GM19328 (cell line): ENCODE results near the gene STMND1.

Experiments used
- ATAC-seq: cut with Tn5 transposase; IDR thresholded peaks from one replicate; pipeline ENCODE4 v1.9.1; 2021; ENCODE audit warnings: mild to moderate bottlenecking, moderate library complexity; ENCODE audit not compliant: unreplicated experiment

Gene STMND1

GRCh38 chr6:17097982-17098381 is 3.9 kb upstream of the STMND1 start:
- ATAC-seq = no peak

DNA sequence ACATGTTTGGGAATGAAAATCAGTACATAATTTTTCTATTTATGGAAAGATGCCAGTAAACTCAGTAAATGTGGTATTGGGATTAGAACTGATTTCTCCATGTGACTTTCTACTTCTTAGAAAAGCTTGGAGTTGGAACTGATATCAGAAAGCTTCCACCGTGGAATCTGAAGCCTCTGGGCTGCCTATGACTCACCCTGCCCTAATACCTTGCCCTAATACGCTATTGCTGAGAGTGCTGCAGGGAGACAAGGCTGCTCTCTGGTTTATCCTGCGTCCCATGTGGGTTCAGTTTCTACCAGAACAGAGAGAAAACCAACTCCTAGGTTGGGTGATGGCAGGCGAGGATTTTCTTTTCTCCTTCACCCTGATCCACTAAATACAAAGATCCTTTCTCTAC is 3.3 kb upstream of the STMND1 start:
- ATAC-seq = no peak

- ATAC-seq = no peak
These were observed 2.3 kb upstream of the STMND1 start for GRCh38 chr6:17099401-17100059.

GRCh38 chr6:17100806-17101205 is 1.0 kb upstream of the STMND1 start:
- ATAC-seq = no peak

GRCh38 chr6:17102258-17102870 is 514 bp downstream of the STMND1 start:
- ATAC-seq = no peak

DNA sequence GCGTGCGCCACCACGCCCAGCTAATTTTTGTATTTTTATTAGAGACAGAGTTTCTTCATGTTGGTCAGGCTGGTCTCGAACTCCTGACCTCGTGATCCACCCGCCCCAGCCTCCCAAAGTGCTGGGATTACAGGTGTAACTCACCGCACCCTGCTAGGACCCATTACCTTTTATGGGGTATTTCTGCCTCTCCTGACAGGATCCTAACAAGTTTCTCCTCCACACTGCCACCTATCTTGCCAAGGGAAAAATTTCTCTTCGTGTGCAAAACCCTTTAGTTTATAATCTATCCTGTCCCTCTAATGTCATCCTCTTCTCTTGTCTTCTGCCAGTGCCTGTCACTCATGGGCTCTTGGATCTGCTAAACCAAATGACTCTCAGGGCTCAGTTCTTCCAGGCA is 1.9 kb downstream of the STMND1 start:
- no peak for ATAC-seq

DNA sequence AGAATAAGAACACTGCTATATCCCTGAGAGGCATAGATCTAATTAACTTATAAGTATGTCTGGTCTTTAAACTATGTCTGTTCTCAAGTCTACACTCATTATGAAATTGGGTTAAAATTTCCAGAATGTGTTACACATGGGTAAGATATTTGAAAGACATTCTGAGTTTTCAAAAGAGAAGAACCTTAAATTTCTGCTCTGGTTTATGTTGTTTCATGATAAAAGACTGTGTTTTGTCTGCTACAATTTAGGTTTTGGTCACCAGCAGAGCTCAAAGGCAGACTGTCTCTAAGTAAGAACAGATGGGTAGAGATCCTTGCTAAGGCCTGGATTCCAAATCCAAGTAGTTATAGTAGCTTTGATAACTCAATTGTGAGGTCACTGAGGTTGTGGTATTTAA is 6.0 kb downstream of the STMND1 start:
- no peak for ATAC-seq

GRCh38 chr6:17115251-17116116 is 13.6 kb downstream of the STMND1 start:
- ATAC-seq = no peak

- no peak for ATAC-seq
These were observed 14.2 kb downstream of the STMND1 start for GRCh38 chr6:17116117-17116440.

GRCh38 chr6:17120019-17120418 is 18.2 kb downstream of the STMND1 start:
- ATAC-seq = no peak

- no peak for ATAC-seq
These were observed 23.6 kb downstream of the STMND1 start for GRCh38 chr6:17125407-17125806.

GRCh38 chr6:17130786-17131185 is 28.9 kb downstream of the STMND1 start:
- no peak for ATAC-seq

- no peak for ATAC-seq
These were observed 31.1 kb downstream of the STMND1 start for GRCh38 chr6:17132967-17133366.

- no peak for ATAC-seq
These were observed 36.2 kb downstream of the STMND1 start for GRCh38 chr6:17138033-17138432.

- ATAC-seq = no peak
These were observed 42.2 kb downstream of the STMND1 start for GRCh38 chr6:17144016-17144415.

DNA sequence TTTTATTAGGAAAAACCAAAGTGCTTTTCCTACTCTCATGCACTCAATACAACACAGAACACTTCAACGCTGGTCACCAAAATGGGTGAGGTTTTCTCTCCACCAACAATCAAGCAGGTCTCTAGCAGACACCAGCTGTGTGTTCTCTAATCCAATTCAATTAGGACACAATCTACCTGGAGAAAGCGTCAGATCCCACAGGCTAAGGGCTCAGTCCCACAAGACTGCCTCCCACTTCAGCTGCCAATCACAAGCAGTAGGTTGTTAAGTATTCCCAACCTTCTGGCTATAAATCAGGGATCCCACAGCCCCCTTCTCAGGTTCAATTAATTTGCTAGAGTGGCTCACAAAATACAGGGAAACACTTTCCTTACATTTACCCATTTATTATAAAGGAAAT is 47.7 kb downstream of the STMND1 start:
- ATAC-seq = no peak

DNA sequence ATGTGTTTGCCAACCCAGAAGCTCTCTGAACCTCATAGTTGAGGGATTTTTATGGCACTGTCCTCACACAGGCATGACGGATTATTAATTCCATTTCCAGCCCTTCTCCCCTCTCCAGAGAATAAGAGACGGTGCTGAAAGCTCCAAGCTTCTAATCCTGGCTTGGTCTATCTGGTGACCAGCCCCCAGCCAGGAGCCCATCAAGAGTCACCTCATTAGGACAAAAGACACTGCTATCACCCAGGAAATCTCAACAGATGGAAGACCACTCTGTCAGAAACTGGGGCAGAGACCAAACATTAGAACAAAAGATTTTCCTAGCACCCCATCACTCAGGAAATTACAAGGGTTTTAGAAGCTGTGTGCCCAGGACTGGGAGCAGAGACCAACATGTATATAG is 48.2 kb downstream of the STMND1 start:
- no peak for ATAC-seq

- no peak for ATAC-seq
These were observed 50.0 kb downstream of the STMND1 start for GRCh38 chr6:17151888-17152287.

GRCh38 chr6:17152703-17153102 is 50.9 kb downstream of the STMND1 start:
- no peak for ATAC-seq

DNA sequence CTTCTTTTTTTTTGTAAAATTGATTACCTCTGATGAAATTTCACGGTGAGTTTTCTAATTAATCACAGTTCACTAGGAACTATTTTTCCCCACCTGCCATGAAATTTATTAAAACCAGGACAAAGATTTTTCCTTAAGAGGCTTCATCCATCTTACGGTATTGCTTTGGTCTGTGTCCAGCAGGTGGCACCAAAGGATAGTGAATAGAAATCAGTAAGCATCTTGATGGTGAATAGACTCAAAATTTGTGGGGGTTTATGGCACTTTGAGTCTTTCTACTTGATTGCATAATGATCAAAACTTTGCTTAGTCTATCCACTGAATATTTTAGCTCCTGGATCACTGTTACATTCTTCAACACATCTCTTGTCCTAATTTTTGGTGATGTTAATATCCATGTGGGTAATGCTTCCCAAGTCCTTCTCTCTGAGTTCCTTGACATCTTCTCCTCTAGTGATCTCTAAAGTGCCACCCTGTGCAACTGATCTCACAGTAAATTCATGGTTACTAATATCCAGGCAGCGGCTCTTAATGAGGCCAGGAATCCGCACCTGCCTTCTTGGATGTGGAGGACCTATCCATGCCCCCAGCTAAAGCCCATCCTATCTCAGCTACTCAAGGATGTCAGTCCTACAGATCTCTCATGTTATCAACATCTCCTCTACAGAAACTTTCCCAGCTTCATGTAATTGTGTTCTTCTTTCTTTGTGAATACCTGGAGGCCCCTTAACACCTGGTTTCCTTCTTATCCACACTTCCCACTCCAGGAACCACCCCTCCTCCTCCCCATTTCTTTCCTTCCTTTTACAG is 54.5 kb downstream of the STMND1 start:
- no peak for ATAC-seq

- no peak for ATAC-seq
These were observed 55.1 kb downstream of the STMND1 start for GRCh38 chr6:17156966-17157365.
